B cell (primary cell): ENCODE data around the gene ACAD10. TPM values are rescaled to one million over a fixed set of nuclear protein-coding genes. Genes with fewer than 3 reads are reported as not detected.

Experiments used
- ATAC-seq: fragments of 200-7000 bp; cut with Tn5 transposase; one replicate; pipeline ENCODE4 v1.10.0; 2021; ENCODE audit warnings: low read depth, mild to moderate bottlenecking, moderate number of reproducible peaks, moderate library complexity
- CTCF ChIA-PET: fragments of 350-600 bp; sonication (Branson Sonifier 250); formaldehyde crosslinking; loops from one replicate; lab custom pipeline; 2021; ENCODE audit warnings: antibody characterized with exemption, inconsistent platforms; lab: Charles Lee
- POLR2A ChIA-PET: fragments of 350-600 bp; sonication (Branson Sonifier 250); formaldehyde crosslinking; loops from one replicate; lab custom pipeline; 2021; ENCODE audit warnings: antibody characterized with exemption; lab: Charles Lee
- DNase-seq: peaks from one replicate; pipeline ENCODE4 v3.0.0; 2013
- H2AFZ ChIP-seq: 2 replicates; pipeline ENCODE4 v1.6.1; 2012; ENCODE audit warnings: mild to moderate bottlenecking, low read depth, low read length; ENCODE audit not compliant: insufficient read depth, poor library complexity, severe bottlenecking
- H3K27ac ChIP-seq, 2 donors: 1 replicate in 1 of 2; 2 replicates in 1 of 2; pipeline ENCODE4 v1.5.1; 2012 to 2013; ENCODE audit warnings: low read length in 2 of 2, mild to moderate bottlenecking in 2 of 2, moderate library complexity in 1 of 2
- H3K27me3 ChIP-seq, 4 experiments: fragments of 200-600 bp in 1 of 4; sonication (generic) in 1 of 4; replicated peaks in 1 of 4; 1 replicate in 2 of 4; 2 replicates in 2 of 4; pipeline versions ENCODE4 v1.6.1 to v1.7.0; 2013 to 2016; ENCODE audit warnings: low read length in 3 of 4, mild to moderate bottlenecking in 2 of 4, mixed read lengths in 1 of 4, moderate library complexity in 1 of 4; ENCODE audit not compliant: insufficient read depth in 4 of 4, control insufficient read depth in 3 of 4; ENCODE audit errors: control extremely low read depth in 1 of 4
- H3K36me3 ChIP-seq, 2 experiments: replicated peaks in 1 of 2; 1 replicate in 1 of 2; 2 replicates in 1 of 2; pipeline versions ENCODE4 v1.6.1 to v1.7.1; 2013; ENCODE audit warnings: low read length in 1 of 2; ENCODE audit not compliant: insufficient read depth in 2 of 2, control insufficient read depth in 1 of 2; ENCODE audit errors: control extremely low read depth in 1 of 2, extremely low read depth in 1 of 2
- H3K4me1 ChIP-seq, 2 donors: fragments of 200-600 bp in 1 of 2; sonication (generic) in 1 of 2; 1 replicate in 1 of 2; 2 replicates in 1 of 2; pipeline versions ENCODE4 v1.5.1 to v1.6.1; 2013 to 2017; ENCODE audit warnings: low read length in 2 of 2; ENCODE audit not compliant: control insufficient read depth in 2 of 2, insufficient read depth in 2 of 2
- H3K4me2 ChIP-seq: replicated peaks from 2 replicates; pipeline ENCODE3; 2012; ENCODE audit warnings: mild to moderate bottlenecking, low read depth, low read length; ENCODE audit not compliant: poor library complexity, severe bottlenecking
- H3K4me3 ChIP-seq, 5 experiments: fragments of 200-600 bp in 1 of 5; sonication (generic) in 1 of 5; 1 replicate in 3 of 5; 2 replicates in 2 of 5; pipeline versions ENCODE4 v1.5.1 to v1.7.0; 2011 to 2016; ENCODE audit warnings: low read length in 4 of 5, mild to moderate bottlenecking in 4 of 5, low read depth in 2 of 5, control low read depth in 1 of 5, moderate library complexity in 1 of 5; ENCODE audit not compliant: insufficient read depth in 1 of 5; ENCODE audit errors: control extremely low read depth in 1 of 5, extremely low read depth in 1 of 5
- H3K79me2 ChIP-seq: fragments of 200-600 bp; sonication (generic); one replicate; pipeline ENCODE4 v1.6.0; 2016; ENCODE audit warnings: low read length; ENCODE audit not compliant: control insufficient read depth, insufficient read depth
- H3K9ac ChIP-seq: fragments of 200-600 bp; sonication (generic); 2 replicates; pipeline ENCODE4 v1.6.1; 2017; ENCODE audit warnings: mild to moderate bottlenecking, low read length, moderate library complexity
- H3K9me3 ChIP-seq, 3 donors: one replicate each; pipeline versions ENCODE4 v1.6.1 to v1.7.1; 2013; ENCODE audit warnings: low read length in 2 of 3; ENCODE audit not compliant: control insufficient read depth in 2 of 3, insufficient read depth in 1 of 3; ENCODE audit errors: control extremely low read depth in 1 of 3
- H4K20me1 ChIP-seq: 2 replicates; pipeline ENCODE4 v1.6.0; 2012; ENCODE audit warnings: mild to moderate bottlenecking, low read length; ENCODE audit not compliant: insufficient read depth, control insufficient read depth, poor library complexity, severe bottlenecking
- H3K27ac Mint-ChIP-seq: one replicate; pipeline ENCODE4 v1.8.0; 2021; ENCODE audit warnings: mixed read lengths
- H3K27me3 Mint-ChIP-seq: one replicate; pipeline ENCODE4 v1.8.0; 2021; ENCODE audit warnings: mixed read lengths
- H3K4me1 Mint-ChIP-seq: one replicate; pipeline ENCODE4 v1.8.0; 2021; ENCODE audit warnings: mixed read lengths
- H3K4me3 Mint-ChIP-seq: one replicate; pipeline ENCODE4 v1.8.0; 2021; ENCODE audit warnings: mixed read lengths
- H3K9me3 Mint-ChIP-seq: one replicate; pipeline ENCODE4 v1.8.0; 2022; ENCODE audit warnings: mixed read lengths; ENCODE audit not compliant: insufficient read depth
- EZH2 ChIP-seq: IDR thresholded peaks from 2 replicates; pipeline ENCODE4 v1.6.1; 2012; ENCODE audit warnings: borderline replicate concordance, low read depth, mild to moderate bottlenecking, moderate library complexity, low read length; ENCODE audit not compliant: insufficient read depth, poor library complexity, severe bottlenecking
- WGBS: methylation state at CpG from one replicate; pipeline ENCODE4 v1.1.5; 2013; ENCODE audit warnings: missing lambda C conversion rate; ENCODE audit not compliant: insufficient coverage; 5-methylcytosine and 5-hydroxymethylcytosine counted together
- intact Hi-C: fragments of 100-400 bp; cut with micrococcal nuclease; formaldehyde crosslinking; loops from one replicate; pipeline ENCODE4 v1.10.0; 2022
- polyA plus RNA-seq: library from polyadenylated mRNA; depleted of rRNA; stranded (reverse); fragments of >200 nt; gene quantifications from 2 replicates; pipeline ENCODE4 v1.2.3, GENCODE V29; 2012
- total RNA-seq, 2 donors: library from RNA; stranded (reverse); fragments of 120-200 nt in 1 of 2; gene quantifications; 1 replicate in 1 of 2; 2 replicates in 1 of 2; pipeline versions ENCODE4 v1.2.3 to v1.2.4, GENCODE V29; 2013 to 2022
- TF ChIP-seq, protein P1 (sequence below): fragments of 200-600 bp; IDR thresholded peaks from one replicate; pipeline ENCODE4 v1.8.0; 2022; ENCODE audit warnings: antibody characterized with exemption, mild to moderate bottlenecking

The ACAD10 gene
- total and polyA plus RNA-seq, 2 donors (not counting 1 experiment from before 2014, with no cell fraction given), result 38.1 to 48.6 TPM

DNA sequence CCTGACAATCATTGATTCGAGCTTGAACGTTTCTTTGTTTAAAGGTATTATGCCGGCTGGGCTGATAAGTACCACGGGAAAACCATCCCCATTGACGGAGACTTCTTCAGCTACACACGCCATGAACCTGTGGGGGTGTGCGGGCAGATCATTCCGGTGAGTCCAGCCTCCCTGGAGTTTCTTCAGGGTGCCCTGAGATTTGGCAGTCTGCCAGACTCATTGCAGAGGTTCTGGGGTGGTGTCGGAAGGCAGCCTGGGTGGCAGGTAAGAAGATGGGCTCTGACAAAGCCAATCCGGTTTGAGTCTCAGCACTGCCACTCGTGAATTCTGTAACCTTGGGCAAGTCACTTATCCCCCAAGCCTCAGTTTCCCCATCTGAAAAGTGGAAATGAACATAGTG lies 103.9 kb downstream of the ACAD10 start:
- Mint-ChIP-seq H3K27ac (no peak overlapping the region), H3K4me3 (no peak overlapping the region), H3K27me3 (no peaks in the 10 kb centered on the region), H3K9me3 (no peaks in the 10 kb centered on the region), H3K4me1 (no peaks in the 10 kb centered on the region)
- Histone ChIP-seq H3K4me1 (no peaks in the 10 kb centered on the region), H3K36me3 (peaks cover 0 to 10% of the 10 kb centered on the region in 2 experiments), H2AFZ (no peak overlapping the region), H3K79me2 (no peaks in the 10 kb centered on the region), H3K9ac (no peak overlapping the region), H3K9me3 (no peaks in the 10 kb centered on the region), H3K27me3 (no peaks in the 10 kb centered on the region), H3K4me2 (no peak overlapping the region), H3K27ac (no peak overlapping the region), H4K20me1 (no peaks in the 10 kb centered on the region), H3K4me3 (no peak overlapping the region)
- TF ChIP-seq EZH2, result no peak
- TF ChIP-seq, protein P1, sequence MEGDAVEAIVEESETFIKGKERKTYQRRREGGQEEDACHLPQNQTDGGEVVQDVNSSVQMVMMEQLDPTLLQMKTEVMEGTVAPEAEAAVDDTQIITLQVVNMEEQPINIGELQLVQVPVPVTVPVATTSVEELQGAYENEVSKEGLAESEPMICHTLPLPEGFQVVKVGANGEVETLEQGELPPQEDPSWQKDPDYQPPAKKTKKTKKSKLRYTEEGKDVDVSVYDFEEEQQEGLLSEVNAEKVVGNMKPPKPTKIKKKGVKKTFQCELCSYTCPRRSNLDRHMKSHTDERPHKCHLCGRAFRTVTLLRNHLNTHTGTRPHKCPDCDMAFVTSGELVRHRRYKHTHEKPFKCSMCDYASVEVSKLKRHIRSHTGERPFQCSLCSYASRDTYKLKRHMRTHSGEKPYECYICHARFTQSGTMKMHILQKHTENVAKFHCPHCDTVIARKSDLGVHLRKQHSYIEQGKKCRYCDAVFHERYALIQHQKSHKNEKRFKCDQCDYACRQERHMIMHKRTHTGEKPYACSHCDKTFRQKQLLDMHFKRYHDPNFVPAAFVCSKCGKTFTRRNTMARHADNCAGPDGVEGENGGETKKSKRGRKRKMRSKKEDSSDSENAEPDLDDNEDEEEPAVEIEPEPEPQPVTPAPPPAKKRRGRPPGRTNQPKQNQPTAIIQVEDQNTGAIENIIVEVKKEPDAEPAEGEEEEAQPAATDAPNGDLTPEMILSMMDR, result no peak
- intact Hi-C loops, result no loop called here
- WGBS, result 98% methylated on average over 8 of the region's 11 CpGs
- ChIA-PET CTCF (interaction anchor here (0.8 to 10.8 kb wide), 4 partner anchors 23 to 42 kb away, joined by 3 to 98 read pairs (median 5); no protein-coding TSS in a partner anchor), POLR2A (interaction anchor here (0.7 kb wide), 1 partner anchor 1340 kb away, joined by 3 read pairs; no protein-coding TSS in a partner anchor)
- no peak for DNase-seq
- ATAC-seq, result no peak

DNA sequence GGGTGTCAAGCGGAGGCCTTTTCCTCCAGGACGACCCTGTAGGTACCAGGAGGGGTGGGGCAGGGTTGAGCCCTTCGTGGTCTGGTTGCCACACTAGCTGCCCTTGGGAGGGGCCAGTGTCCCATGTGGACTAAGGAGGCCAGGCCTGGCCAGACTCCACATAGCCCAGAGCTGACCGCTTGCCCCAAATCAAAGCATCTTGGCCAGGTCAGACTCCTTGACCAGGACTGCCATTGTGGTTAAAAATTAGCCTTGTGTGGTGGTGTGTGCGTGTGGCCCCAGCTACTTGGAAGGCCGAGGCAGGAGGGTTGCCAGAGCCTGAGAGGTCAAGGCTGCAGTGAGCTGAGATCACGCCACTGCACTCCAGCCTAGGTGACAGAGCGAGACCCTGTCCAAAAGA lies 105.7 kb downstream of the ACAD10 start:
- H3K4me3 ChIP-seq, result no peak overlapping the region
- 92% methylated on average over 8 of the region's 8 CpGs for WGBS
- H3K4me1 Mint-ChIP-seq, result no peaks in the 10 kb centered on the region
- no peak overlapping the region for H2AFZ ChIP-seq
- ChIA-PET POLR2A (no interaction called here), CTCF (interaction anchor here (10.8 kb wide), 1 partner anchor 38 kb away, joined by 98 read pairs; no protein-coding TSS in a partner anchor)
- no peaks in the 10 kb centered on the region for H3K79me2 ChIP-seq
- H3K4me1 ChIP-seq, result no peaks in the 10 kb centered on the region
- H3K36me3 ChIP-seq, result peaks cover 0 to 9% of the 10 kb centered on the region in 2 experiments
- intact Hi-C loops, result no loop called here
- no peak overlapping the region for H3K4me3 Mint-ChIP-seq
- H3K9me3 Mint-ChIP-seq, result no peaks in the 10 kb centered on the region
- no peaks in the 10 kb centered on the region for H3K9me3 ChIP-seq
- DNase-seq, result no peak
- no peaks in the 10 kb centered on the region for H3K27me3 ChIP-seq
- H4K20me1 ChIP-seq, result no peaks in the 10 kb centered on the region
- no peak for TF ChIP-seq EZH2
- TF ChIP-seq, protein P1, result no peak
- H3K27ac Mint-ChIP-seq, result no peak overlapping the region
- H3K27me3 Mint-ChIP-seq, result no peaks in the 10 kb centered on the region
- H3K27ac ChIP-seq, result no peak overlapping the region
- no peak overlapping the region for H3K4me2 ChIP-seq
- ATAC-seq, result no peak
- H3K9ac ChIP-seq, result no peak overlapping the region
